MCF 10A (cell line): ENCODE data around the gene MRPL24. TPM values are rescaled to one million over a fixed set of nuclear protein-coding genes. Genes with fewer than 3 reads are reported as not detected.

Experiments used
- BruUV-seq: library from RNA; stranded (reverse); fragments of 400-500 nt; replicated peaks from 2 replicates; lab custom pipeline; 2021; lab: Mats Ljungman, UMichigan
- CTCF ChIA-PET: fragments of 300-600 bp; sonication (Branson Sonifier 250); formaldehyde crosslinking; extraction: SDS; loops from one replicate; lab custom pipeline; 2021; ENCODE audit warnings: antibody characterized with exemption, inconsistent platforms; lab: Yijun Ruan, JAX
- POLR2A ChIA-PET: fragments of 300-600, 350-650 bp; sonication (Branson Sonifier 250); formaldehyde crosslinking; extraction: SDS; loops from one replicate; lab custom pipeline; 2020; ENCODE audit warnings: antibody characterized with exemption, inconsistent platforms; lab: Yijun Ruan, JAX
- DNase-seq: peaks from one replicate; pipeline ENCODE4 v3.0.0-alpha.2; 2018; ENCODE audit not compliant: unreplicated experiment
- H3K27ac Mint-ChIP-seq: one replicate; pipeline ENCODE4 v1.8.0; 2022; ENCODE audit warnings: mild to moderate bottlenecking, low read depth, mixed read lengths; ENCODE audit not compliant: unreplicated experiment
- H3K27me3 Mint-ChIP-seq: one replicate; pipeline ENCODE4 v1.8.0; 2022; ENCODE audit warnings: mixed read lengths; ENCODE audit not compliant: insufficient read depth, unreplicated experiment
- H3K36me3 Mint-ChIP-seq: one replicate; pipeline ENCODE4 v1.8.0; 2022; ENCODE audit warnings: mild to moderate bottlenecking, moderate library complexity, mixed read lengths; ENCODE audit not compliant: insufficient read depth, unreplicated experiment
- H3K4me1 Mint-ChIP-seq: one replicate; pipeline ENCODE4 v1.8.0; 2022; ENCODE audit warnings: mixed read lengths; ENCODE audit not compliant: insufficient read depth, unreplicated experiment
- H3K4me3 Mint-ChIP-seq: one replicate; pipeline ENCODE4 v1.8.0; 2022; ENCODE audit warnings: mild to moderate bottlenecking, moderate library complexity, mixed read lengths; ENCODE audit not compliant: unreplicated experiment
- H3K9me3 Mint-ChIP-seq: one replicate; pipeline ENCODE4 v1.8.0; 2022; ENCODE audit warnings: mixed read lengths; ENCODE audit not compliant: unreplicated experiment
- intact Hi-C: fragments of 100-400 bp; cut with micrococcal nuclease; formaldehyde crosslinking; loops from 2 replicates; pipeline ENCODE4 v1.14.1; 2022
- total RNA-seq: library from RNA; stranded (reverse); gene quantifications from 2 replicates; pipeline ENCODE4 v1.2.3, GENCODE V29; 2022
- TF ChIP-seq, protein P1 (sequence below): fragments of 200-600 bp; IDR thresholded peaks from one replicate; pipeline ENCODE4 v1.8.0; 2022; ENCODE audit warnings: antibody characterized with exemption, mild to moderate bottlenecking; ENCODE audit not compliant: unreplicated experiment

MRPL24 gene
- total RNA-seq, 1 experiment from 2014 or later: 233 TPM

DNA sequence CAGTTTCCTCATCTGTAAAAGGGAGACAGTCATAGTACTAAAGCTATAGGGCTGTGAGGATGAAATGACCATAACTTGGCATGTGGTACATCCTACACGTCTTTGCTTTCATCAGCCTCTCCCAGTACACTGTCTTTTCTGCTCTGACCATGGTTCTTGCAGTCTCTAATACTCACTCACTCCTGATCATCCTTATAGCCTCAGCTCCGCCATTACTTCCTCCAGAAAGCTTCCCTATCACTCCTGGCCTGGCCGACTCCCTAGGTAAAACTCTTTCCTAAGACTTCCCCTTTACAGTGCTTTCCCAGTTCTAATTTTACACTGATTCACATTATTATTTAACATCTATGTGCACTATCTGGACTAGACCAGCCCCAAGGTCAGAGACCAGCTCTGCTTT lies 5.0 kb upstream of the MRPL24 start:
- Mint-ChIP-seq H3K9me3 (no peaks in the 10 kb centered on the region), H3K4me1 (peaks cover 69% of the 10 kb centered on the region), H3K27me3 (no peaks in the 10 kb centered on the region), H3K36me3 (peaks cover 70% of the 10 kb centered on the region), H3K27ac (peak overlapping the region; percentile 99), H3K4me3 (peak overlapping the region; percentile 79)
- TF ChIP-seq, protein P1, sequence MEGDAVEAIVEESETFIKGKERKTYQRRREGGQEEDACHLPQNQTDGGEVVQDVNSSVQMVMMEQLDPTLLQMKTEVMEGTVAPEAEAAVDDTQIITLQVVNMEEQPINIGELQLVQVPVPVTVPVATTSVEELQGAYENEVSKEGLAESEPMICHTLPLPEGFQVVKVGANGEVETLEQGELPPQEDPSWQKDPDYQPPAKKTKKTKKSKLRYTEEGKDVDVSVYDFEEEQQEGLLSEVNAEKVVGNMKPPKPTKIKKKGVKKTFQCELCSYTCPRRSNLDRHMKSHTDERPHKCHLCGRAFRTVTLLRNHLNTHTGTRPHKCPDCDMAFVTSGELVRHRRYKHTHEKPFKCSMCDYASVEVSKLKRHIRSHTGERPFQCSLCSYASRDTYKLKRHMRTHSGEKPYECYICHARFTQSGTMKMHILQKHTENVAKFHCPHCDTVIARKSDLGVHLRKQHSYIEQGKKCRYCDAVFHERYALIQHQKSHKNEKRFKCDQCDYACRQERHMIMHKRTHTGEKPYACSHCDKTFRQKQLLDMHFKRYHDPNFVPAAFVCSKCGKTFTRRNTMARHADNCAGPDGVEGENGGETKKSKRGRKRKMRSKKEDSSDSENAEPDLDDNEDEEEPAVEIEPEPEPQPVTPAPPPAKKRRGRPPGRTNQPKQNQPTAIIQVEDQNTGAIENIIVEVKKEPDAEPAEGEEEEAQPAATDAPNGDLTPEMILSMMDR: no peak
- intact Hi-C loops: loop anchor here (1.0 to 10.0 kb wide), 2 partner anchors 21 to 241 kb away; partner anchors contain the start of genes MEF2D and PRCC
- BruUV-seq: no TSS peak
- POLR2A ChIA-PET: interaction anchor here (4.2 to 10.4 kb wide), 2 partner anchors 18 to 23 kb away, joined by 78 to 375 read pairs; partner anchors contain the start of genes ISG20L2, METTL25B and PRCC
- CTCF ChIA-PET: interaction anchor here (0.6 to 10.3 kb wide), 5 partner anchors 9 to 137 kb away, joined by 3 to 136 read pairs (median 5); partner anchors contain the start of genes ISG20L2 and METTL25B
- DNase-seq: no peak

DNA sequence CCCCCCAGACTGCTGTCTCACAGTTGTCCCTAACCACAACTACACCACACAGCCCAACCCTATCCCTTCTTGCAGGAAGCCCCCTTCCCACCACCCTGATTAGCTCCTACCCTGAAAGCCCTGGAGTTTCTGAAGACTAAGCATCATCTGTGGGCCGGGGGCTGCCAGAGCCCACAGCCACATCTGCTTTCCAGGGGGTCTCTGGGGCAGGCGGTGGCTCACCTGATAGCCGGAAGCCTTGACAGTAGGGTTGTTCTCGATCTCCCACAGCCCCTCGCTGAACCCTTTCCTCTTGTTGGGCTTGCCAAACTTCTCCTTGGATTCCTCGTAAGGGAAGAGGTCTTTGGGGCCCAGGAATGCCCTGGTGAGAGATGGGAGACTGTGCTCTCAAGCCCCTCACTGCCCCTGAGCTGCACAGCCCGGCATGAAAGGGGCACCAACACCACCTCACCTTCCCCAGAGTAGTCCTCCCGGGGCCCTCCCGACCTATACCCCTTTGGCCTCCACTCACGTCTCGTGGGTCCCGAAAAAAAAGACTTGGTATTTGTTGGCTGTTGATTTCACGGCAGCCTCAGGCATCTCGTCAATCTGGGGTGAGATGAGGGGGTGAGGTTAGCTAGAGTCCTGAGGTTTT lies 4.0 kb upstream of the MRPL24 start:
- peak overlapping the region; percentile 79 for H3K4me3 Mint-ChIP-seq
- CTCF ChIA-PET: interaction anchor here (0.6 to 10.3 kb wide), 3 partner anchors 17 to 55 kb away, joined by 4 to 136 read pairs (median 13); partner anchors contain the start of genes ISG20L2 and METTL25B
- peaks cover 68% of the 10 kb centered on the region for H3K36me3 Mint-ChIP-seq
- DNase-seq: no peak
- TF ChIP-seq, protein P1: no peak
- POLR2A ChIA-PET: interaction anchor here (4.2 to 10.4 kb wide), 2 partner anchors 17 to 24 kb away, joined by 78 to 375 read pairs; partner anchors contain the start of genes ISG20L2, METTL25B and PRCC
- peaks cover 63% of the 10 kb centered on the region for H3K4me1 Mint-ChIP-seq
- peak overlapping the region; percentile 99 for H3K27ac Mint-ChIP-seq
- BruUV-seq: no TSS peak
- intact Hi-C loops: loop anchor here (10.0 kb wide), 1 partner anchor 240 kb away; the partner anchor contains the start of gene MEF2D
- no peaks in the 10 kb centered on the region for H3K9me3 Mint-ChIP-seq
- H3K27me3 Mint-ChIP-seq: no peaks in the 10 kb centered on the region

DNA sequence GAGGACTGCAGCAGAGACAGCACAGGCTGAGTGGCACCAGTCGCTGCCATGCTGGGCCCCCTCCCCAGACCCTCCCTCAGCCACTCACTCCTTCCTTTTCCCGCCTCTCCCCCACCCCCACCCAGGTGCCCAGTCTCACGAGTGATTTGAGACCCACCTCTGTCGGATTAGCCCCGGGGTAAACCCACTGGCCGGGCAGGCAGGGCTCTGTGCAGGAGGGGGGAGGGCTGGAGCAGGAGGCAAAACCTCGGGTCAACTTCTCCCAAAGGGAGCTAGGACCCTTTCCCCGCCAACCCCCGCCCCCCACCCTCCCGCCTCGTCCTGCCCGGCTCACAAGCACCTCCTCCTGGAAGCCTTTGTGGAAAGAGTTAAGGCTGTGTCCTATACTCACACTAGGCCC lies 3.5 kb upstream of the MRPL24 start:
- intact Hi-C loops: loop anchor here (10.0 kb wide), 1 partner anchor 240 kb away; the partner anchor contains the start of gene MEF2D
- peaks cover 57% of the 10 kb centered on the region for H3K4me1 Mint-ChIP-seq
- H3K9me3 Mint-ChIP-seq: no peaks in the 10 kb centered on the region
- peak overlapping the region; percentile 99 for H3K27ac Mint-ChIP-seq
- TF ChIP-seq, protein P1: no peak
- CTCF ChIA-PET: interaction anchor here (0.6 to 10.3 kb wide), 4 partner anchors 10 to 55 kb away, joined by 3 to 136 read pairs (median 8); partner anchors contain the start of genes ISG20L2 and METTL25B
- no peak for DNase-seq
- no peaks in the 10 kb centered on the region for H3K27me3 Mint-ChIP-seq
- BruUV-seq: no TSS peak
- H3K36me3 Mint-ChIP-seq: peaks cover 65% of the 10 kb centered on the region
- no peak overlapping the region for H3K4me3 Mint-ChIP-seq
- POLR2A ChIA-PET: interaction anchor here (4.2 to 10.4 kb wide), 2 partner anchors 16 to 24 kb away, joined by 78 to 375 read pairs; partner anchors contain the start of genes ISG20L2, METTL25B and PRCC
